Activated T-cell treated with anti-CD3 and anti-CD28 coated beads, Interleukin-2, amount 50 U/mL, for 24 hours (primary cell): Measurements from ENCODE around the gene ATXN7.
A peak's percentile ranks its signal among the peaks of the same experiment; 100 is the strongest.

Experiments used
- DNase-seq: peaks from one replicate; pipeline ENCODE4 v3.0.0-alpha.2; 2020
- H3K27ac Mint-ChIP-seq: 2 replicates; pipeline ENCODE4 v1.8.0; 2020; ENCODE audit warnings: mild to moderate bottlenecking, mixed read lengths
- H3K27me3 Mint-ChIP-seq: 2 replicates; pipeline ENCODE4 v1.8.0; 2020; ENCODE audit warnings: mixed read lengths
- H3K36me3 Mint-ChIP-seq: 2 replicates; pipeline ENCODE4 v1.8.0; 2020; ENCODE audit warnings: low read depth, mixed read lengths
- H3K4me1 Mint-ChIP-seq: 2 replicates; pipeline ENCODE4 v1.8.0; 2020; ENCODE audit warnings: low read depth, mixed read lengths
- H3K4me3 Mint-ChIP-seq: 2 replicates; pipeline ENCODE4 v1.8.0; 2020; ENCODE audit warnings: mild to moderate bottlenecking, moderate library complexity, mixed read lengths
- H3K9me3 Mint-ChIP-seq: 2 replicates; pipeline ENCODE4 v1.8.0; 2020; ENCODE audit warnings: mixed read lengths

The ATXN7 gene

DNA sequence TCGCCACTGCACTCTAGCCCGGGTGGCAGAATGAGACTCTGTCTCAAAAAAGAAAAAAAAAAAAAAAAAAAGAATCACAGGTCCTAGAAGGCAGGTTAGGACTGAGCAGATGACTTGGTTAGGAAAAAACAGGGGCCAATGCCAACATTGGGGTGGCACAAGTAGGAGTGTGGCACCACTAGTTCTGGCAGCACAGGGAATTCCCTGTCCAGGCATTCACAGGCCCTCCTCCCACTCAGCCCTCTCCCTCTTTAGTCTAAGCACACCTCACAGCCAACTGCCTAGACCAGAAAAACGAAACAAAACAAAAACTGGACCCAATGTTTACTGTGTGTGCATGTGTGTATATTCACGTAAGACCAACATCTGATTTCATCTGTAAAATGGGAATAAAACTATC, 10.6 kb upstream of the ATXN7 start:
- Mint-ChIP-seq H3K27ac (no peak overlapping the region), H3K4me3 (no peak overlapping the region), H3K36me3 (peaks cover 31% of the 10 kb centered on the region), H3K27me3 (no peaks in the 10 kb centered on the region), H3K9me3 (no peaks in the 10 kb centered on the region), H3K4me1 (peaks cover 37% of the 10 kb centered on the region)
- no peak for DNase-seq

DNA sequence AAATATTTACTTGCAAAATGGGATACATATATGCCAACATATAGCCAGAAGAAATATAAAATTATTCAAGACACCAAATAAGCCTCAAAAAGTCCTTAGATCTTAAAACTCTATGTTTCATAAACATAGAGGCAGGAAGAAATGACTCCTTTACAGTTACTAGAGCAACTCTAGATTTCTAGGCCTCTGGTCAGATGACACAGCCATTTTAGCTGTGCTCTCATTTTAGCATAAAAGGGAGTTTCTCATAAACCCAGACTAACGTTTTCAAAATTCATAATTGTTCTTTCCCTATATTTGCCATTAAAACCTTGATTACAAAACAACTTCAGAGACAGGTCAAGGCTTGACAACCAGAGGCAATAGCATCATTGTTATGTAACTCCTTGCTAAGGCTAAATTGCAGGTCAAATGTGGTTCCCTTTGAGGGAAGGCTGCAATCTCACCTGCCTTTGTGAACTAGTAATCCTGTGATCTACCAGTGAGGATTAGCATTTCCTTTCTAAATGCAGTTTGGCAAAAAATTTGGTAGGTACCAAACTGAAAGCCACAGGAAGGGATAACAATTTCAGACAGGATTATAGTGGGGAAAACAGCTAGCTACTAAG, 8.2 kb upstream of the ATXN7 start:
- H3K27ac Mint-ChIP-seq: peak overlapping the region; percentile 33
- peaks cover 46% of the 10 kb centered on the region for H3K4me1 Mint-ChIP-seq

DNA sequence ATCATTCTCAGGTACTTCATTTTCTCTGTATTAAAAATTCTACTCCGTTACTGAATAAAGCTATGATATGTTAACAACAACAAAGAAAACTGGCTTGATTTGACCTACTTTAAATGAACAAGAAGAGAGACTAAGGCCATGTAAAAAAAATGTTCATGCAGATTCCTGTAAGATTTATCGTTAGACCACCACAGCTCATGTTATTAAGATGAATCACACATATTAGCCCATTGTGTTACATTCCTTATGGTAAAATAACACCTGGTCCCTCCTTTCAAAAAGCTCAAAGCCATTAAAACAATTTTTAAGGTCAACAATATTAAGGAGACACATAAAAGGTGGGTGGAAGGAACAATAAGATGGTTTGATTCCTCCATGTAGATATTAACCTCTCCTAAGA, 6.4 kb upstream of the ATXN7 start:
- peaks cover 25% of the 10 kb centered on the region for H3K36me3 Mint-ChIP-seq
- no peak overlapping the region for H3K27ac Mint-ChIP-seq
- H3K4me3 Mint-ChIP-seq: no peak overlapping the region
- no peaks in the 10 kb centered on the region for H3K27me3 Mint-ChIP-seq
- peaks cover 55% of the 10 kb centered on the region for H3K4me1 Mint-ChIP-seq
- H3K9me3 Mint-ChIP-seq: no peaks in the 10 kb centered on the region
- no peak for DNase-seq

More for the DNA sequence above, 8.2 kb upstream of the ATXN7 start:
- no peak for DNase-seq
- no peak overlapping the region for H3K4me3 Mint-ChIP-seq
- no peaks in the 10 kb centered on the region for H3K9me3 Mint-ChIP-seq
- H3K36me3 Mint-ChIP-seq: peaks cover 26% of the 10 kb centered on the region
- H3K27me3 Mint-ChIP-seq: no peaks in the 10 kb centered on the region

DNA sequence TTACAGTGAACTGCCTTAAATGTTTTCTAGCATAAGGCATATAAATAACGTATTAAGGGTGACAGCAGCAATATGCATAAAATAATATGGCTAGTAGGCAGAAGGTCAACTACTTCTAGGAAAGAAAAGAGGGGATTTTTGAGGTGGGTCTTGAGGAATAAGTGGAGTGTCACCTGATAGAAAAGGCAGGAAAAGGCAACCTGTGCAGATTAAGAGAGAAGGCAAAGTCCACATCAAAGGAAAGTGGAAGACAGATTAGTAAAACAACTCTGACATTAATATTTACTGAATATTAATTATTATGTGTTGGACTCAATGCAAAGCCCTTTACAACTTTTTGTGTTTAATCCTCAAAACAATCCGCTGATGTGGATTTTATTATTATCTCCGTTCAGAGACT, 2.9 kb upstream of the ATXN7 start:
- Mint-ChIP-seq H3K4me3 (no peak overlapping the region), H3K27me3 (no peaks in the 10 kb centered on the region), H3K4me1 (peaks cover 62% of the 10 kb centered on the region), H3K36me3 (peaks cover 39% of the 10 kb centered on the region), H3K9me3 (no peaks in the 10 kb centered on the region), H3K27ac (no peak overlapping the region)
- DNase-seq: no peak

DNA sequence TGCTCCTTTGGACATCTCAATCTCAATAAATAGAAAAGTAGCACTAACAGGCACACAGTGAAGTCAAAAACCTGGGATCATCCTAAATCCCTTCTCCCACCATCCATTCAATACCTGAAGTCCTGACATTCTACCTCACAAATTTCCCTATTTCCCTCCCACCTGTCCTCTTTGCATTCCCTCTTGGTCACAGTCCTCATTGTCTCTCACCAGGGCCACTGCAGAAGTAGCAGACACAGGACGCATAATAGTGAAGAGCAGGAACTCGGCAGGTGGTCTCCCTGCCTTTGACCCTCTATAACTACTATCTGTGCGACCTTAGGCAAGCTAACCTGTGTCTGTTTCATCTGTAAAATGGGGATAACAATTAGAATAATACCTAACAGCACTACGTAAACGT, 2.4 kb upstream of the ATXN7 start:
- Mint-ChIP-seq H3K27ac (peak overlapping the region; percentile 48), H3K4me3 (peak overlapping the region; percentile 92), H3K36me3 (peaks cover 43% of the 10 kb centered on the region), H3K27me3 (no peaks in the 10 kb centered on the region), H3K9me3 (no peaks in the 10 kb centered on the region), H3K4me1 (peaks cover 61% of the 10 kb centered on the region)
- no peak for DNase-seq

DNA sequence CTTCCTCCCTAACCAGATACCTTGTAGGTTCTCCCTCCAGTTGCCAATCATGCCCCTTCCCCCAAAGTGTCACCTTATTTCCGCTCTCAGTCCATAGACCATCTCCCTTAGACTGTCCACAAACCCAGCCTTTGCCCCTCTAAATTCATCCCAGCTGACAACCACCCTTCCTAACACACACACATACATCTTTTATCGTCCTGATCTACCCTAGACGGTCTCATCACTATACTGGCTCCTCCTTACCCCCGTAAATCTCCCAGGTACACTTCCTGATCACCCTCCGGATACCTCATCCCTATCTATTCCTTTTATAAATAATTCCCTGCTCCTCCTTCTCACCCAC, 890 bp upstream of the ATXN7 start:
- DNase-seq: no peak
- Mint-ChIP-seq H3K4me3 (peak overlapping the region; percentile 92), H3K4me1 (peaks cover 59% of the 10 kb centered on the region), H3K9me3 (no peaks in the 10 kb centered on the region), H3K27ac (peak overlapping the region; percentile 96), H3K36me3 (peaks cover 51% of the 10 kb centered on the region), H3K27me3 (no peaks in the 10 kb centered on the region)

DNA sequence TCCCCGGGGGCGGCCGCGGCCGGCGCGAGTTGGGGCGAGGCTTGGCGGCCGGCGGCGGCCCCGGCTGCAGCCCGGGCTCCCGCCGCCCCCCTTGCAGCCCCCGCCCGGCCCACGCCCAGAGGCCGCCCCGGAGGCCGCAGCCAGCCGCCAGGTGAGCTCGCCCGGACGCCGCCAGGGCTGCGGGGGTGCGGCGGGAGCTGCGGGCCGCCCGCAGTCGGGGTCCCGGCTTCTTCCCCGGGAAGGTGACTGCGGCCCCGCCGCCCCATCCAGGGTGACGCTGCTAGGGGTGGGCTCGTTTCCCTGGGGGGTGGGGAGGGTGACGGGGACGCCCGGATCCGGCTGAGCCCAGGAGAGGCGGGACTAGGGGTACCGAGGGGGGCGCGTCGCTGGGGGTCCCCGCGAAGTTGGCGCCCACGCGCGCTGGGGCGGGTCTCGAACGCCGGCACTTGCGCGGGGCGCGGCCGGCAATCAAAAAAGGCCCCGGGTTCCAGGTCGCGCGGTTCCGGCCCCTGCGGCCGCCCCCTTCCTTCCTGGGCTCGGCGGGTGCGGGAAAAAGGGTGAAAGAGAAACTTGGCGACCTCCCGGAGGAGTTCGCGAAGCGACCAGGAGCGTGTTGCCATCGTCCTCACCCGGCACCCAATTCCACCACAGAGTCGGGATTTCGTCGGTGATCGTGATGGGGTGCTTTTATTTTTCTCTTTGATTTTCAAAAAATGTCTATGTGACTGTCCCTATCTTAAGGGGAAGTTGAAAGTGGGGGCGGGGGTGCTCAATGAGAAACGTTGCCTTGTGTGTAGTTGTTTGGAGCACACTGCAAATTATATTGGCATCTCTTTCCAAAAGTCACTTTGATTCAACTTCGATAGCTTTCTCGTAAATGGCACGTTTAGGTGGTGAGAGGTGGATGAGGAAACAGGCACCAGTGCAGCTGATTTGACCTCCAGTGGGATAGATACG, 619 bp downstream of the ATXN7 start:
- peak overlapping the region; percentile 87 for H3K4me3 Mint-ChIP-seq
- no peaks in the 10 kb centered on the region for H3K9me3 Mint-ChIP-seq
- peak; percentile 77 for DNase-seq
- peaks cover 61% of the 10 kb centered on the region for H3K36me3 Mint-ChIP-seq
- H3K27me3 Mint-ChIP-seq: no peaks in the 10 kb centered on the region
- H3K4me1 Mint-ChIP-seq: peaks cover 64% of the 10 kb centered on the region
- peak overlapping the region; percentile 96 for H3K27ac Mint-ChIP-seq

DNA sequence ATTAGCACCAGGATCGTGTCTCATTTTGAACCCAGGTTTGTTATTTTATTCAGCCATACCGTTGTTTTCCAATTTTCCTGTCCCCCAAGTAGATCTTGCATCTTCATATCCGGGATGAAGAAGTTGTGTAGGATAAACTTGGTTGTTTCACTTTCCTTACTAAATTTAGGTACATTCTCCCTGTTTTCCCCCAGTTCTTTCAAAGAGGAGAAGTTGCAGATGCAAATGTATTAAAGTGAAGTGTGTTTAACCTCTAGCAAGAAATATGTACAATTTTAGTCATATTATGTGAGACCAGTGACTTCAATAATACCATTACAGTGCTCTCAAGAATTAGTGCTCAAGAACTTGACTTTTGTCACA, 1.3 kb downstream of the ATXN7 start:
- H3K27me3 Mint-ChIP-seq: no peaks in the 10 kb centered on the region
- H3K36me3 Mint-ChIP-seq: peaks cover 64% of the 10 kb centered on the region
- peak overlapping the region; percentile 96 for H3K27ac Mint-ChIP-seq
- H3K4me1 Mint-ChIP-seq: peaks cover 64% of the 10 kb centered on the region
- H3K4me3 Mint-ChIP-seq: peak overlapping the region; percentile 87
- no peaks in the 10 kb centered on the region for H3K9me3 Mint-ChIP-seq
- no peak for DNase-seq

DNA sequence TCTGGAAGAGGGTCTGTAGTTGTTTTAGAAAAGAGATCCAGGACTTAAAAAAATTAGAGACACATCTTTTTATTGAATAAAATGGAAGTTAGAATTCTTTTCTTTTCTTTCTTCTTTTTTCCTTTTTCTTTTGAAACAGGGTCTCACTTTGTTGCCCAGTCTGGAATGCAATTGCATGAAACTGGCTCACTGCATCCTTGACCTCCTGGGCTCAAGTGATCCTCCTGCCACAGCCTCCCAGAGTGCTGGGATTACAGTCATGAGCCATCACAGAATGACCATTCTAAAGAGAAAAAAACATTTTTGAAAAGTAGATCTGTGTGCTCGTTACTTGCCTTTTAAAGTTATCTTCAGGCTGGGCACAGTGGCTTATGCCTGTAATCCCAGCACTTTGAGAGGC, 3.6 kb downstream of the ATXN7 start:
- Mint-ChIP-seq H3K4me1 (peaks cover 59% of the 10 kb centered on the region), H3K36me3 (peaks cover 64% of the 10 kb centered on the region), H3K27ac (peak overlapping the region; percentile 69), H3K9me3 (no peaks in the 10 kb centered on the region), H3K27me3 (no peaks in the 10 kb centered on the region), H3K4me3 (no peak overlapping the region)
- DNase-seq: no peak

DNA sequence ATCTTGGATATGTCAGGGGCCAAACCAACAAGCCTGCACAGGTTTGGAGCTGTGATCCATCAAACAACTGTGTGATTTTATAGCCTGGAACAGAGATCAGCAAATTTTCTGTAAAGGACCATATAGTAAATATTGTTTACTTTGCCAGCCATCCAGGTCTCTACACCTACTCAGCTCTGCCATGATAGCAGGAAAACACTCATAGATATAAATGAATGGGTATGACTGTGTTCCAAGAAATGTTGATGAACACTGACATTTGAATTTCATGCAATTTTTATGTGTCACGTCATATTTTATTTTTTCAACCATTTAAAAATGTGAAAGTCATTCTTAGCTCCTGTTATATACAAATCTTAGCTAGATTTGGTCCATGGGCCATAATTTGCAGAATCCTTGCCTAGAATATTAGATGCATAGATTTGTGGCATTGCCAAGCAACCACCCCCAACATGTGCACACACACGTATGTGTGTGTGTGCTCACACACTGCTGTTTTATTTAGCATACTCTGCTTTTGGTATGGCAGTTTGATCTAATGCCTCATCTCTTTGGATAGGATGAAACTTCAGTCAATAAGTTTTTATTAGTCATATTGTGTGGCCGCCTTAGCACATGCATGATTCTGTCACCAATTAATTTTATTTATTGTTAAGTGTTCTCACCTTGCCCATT, 6.4 kb downstream of the ATXN7 start:
- Mint-ChIP-seq H3K27ac (no peak overlapping the region), H3K36me3 (peaks cover 57% of the 10 kb centered on the region), H3K4me3 (no peak overlapping the region), H3K9me3 (no peaks in the 10 kb centered on the region), H3K27me3 (no peaks in the 10 kb centered on the region), H3K4me1 (peaks cover 66% of the 10 kb centered on the region)
- DNase-seq: no peak

DNA sequence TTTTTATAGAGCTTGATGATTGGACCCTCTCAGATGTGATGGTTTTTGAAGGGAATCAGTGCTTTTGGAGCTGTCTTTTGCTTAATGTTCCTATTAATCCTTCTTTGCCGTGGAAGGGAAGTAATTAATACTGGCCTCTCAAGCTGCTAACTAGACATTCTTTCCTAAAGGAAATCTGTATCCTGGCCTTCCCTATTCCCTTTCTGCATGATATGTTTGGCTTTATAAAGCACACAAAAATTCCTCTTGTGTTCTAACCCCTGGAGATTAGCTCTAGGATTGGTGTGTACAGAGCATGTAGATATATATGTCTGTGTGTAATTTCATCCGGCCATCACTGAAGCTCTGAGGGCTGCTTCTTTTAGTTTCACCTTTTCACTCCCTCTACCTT, 6.9 kb downstream of the ATXN7 start:
- Mint-ChIP-seq H3K4me1 (peaks cover 67% of the 10 kb centered on the region), H3K27me3 (no peaks in the 10 kb centered on the region), H3K4me3 (no peak overlapping the region), H3K9me3 (no peaks in the 10 kb centered on the region), H3K36me3 (peaks cover 54% of the 10 kb centered on the region), H3K27ac (no peak overlapping the region)
- DNase-seq: no peak

DNA sequence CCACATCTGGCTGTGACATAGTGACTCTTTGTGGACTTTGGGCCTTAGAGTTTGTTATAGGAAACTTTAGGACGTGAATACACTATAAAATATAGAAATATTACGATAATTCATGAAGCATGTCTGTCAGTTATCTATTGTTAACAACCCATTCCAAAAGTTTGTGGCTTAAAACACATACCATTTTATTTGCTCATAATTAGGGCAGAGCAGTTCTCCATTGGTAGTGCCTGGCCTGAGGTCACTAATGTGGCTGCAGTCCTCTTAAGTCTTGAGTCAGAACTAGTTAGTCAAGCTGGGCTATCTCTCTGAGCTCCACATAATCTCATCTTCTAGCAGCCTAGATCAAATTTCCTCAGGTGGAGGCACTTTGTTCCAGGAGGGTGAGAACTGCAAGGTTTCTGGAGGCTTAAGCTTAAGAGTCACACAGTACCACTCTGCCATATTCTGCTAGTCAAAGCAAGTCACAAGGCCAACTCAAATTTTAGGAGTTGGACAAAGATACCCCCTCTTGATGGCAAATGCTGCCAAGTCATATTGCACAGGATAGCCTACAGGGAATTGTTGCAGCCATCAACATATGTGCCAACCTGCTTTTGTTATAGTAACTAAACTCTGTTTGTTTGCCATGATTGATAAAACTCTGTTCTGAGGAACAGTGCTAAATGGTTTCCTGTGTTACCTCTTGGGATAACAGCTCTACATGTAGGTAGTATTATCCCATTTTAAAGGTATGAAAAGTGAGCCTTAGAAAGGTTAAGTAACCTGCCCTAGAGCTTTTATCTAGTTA, 8.7 kb downstream of the ATXN7 start:
- Mint-ChIP-seq H3K9me3 (no peaks in the 10 kb centered on the region), H3K36me3 (peaks cover 39% of the 10 kb centered on the region), H3K4me3 (no peak overlapping the region), H3K27ac (no peak overlapping the region), H3K27me3 (no peaks in the 10 kb centered on the region), H3K4me1 (peaks cover 71% of the 10 kb centered on the region)
- no peak for DNase-seq

DNA sequence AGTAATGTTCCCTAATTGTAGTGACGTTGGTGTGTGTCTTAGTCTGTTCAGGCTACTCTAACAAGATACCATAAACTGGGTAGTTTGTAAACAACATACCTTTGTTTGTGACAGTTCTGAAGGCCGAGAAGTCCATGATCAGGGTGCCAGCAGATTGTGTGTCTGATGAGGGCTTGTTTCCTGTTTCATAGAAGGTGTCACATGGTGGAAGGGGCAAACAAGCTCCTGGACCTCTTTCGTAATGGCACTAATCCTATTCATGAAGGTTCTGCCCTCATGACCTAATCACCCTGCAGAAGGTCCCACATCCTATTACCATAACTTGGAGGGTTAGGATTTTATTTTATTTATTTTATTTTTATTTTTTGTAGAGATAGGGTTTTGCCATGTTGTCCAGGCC, 11.1 kb downstream of the ATXN7 start:
- DNase-seq: no peak
- Mint-ChIP-seq H3K4me1 (peaks cover 73% of the 10 kb centered on the region), H3K36me3 (peaks cover 23% of the 10 kb centered on the region), H3K9me3 (no peaks in the 10 kb centered on the region), H3K27ac (no peak overlapping the region), H3K4me3 (no peak overlapping the region), H3K27me3 (no peaks in the 10 kb centered on the region)

DNA sequence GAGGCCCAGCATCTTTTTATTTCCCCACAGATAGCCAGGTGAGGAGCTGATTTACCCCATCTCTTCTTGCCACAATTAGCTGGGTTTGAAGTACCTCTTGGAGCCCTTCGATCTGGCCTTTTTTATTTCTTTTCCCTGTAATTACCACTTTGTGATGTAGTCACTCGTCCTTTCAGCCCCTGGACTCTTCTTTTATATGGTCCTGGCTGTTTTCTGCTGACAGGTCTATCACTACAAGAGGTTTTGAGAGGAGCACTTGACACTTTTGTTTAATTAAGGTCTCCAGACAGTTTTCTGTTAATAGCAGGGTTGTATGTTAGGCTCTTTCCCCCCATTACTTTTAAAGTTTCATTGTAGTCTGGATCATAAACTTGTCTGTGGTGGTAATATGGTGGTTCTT, 11.8 kb downstream of the ATXN7 start:
- Mint-ChIP-seq H3K27me3 (no peaks in the 10 kb centered on the region), H3K4me1 (peaks cover 72% of the 10 kb centered on the region), H3K27ac (no peak overlapping the region), H3K9me3 (no peaks in the 10 kb centered on the region), H3K4me3 (no peak overlapping the region), H3K36me3 (peaks cover 25% of the 10 kb centered on the region)
- DNase-seq: no peak
